Neural crest cell (in vitro differentiated cells): ENCODE measurements around the gene PSMB2. TPM values are rescaled to one million over a fixed set of nuclear protein-coding genes. Genes with fewer than 3 reads are reported as not detected.
A peak's percentile ranks its signal among the peaks of the same experiment; 100 is the strongest.

Source experiments
- DNase-seq: peaks from one replicate; pipeline ENCODE4 v3.0.0; 2021; ENCODE audit warnings: low read depth, mixed read lengths, low spot score
- H3K27ac Mint-ChIP-seq: one replicate; pipeline ENCODE4 v1.8.0; 2021; ENCODE audit warnings: mild to moderate bottlenecking, mixed read lengths; ENCODE audit not compliant: unreplicated experiment
- H3K27me3 Mint-ChIP-seq: 2 replicates; pipeline ENCODE4 v1.8.0; 2021; ENCODE audit warnings: low read depth, mild to moderate bottlenecking, mixed read lengths
- H3K36me3 Mint-ChIP-seq: 2 replicates; pipeline ENCODE4 v1.8.0; 2021; ENCODE audit warnings: low read depth, mild to moderate bottlenecking, mixed read lengths
- H3K4me1 Mint-ChIP-seq: 2 replicates; pipeline ENCODE4 v1.8.0; 2021; ENCODE audit warnings: mixed read lengths
- H3K4me3 Mint-ChIP-seq: one replicate; pipeline ENCODE4 v1.8.0; 2021; ENCODE audit warnings: mild to moderate bottlenecking, mixed read lengths
- H3K9me3 Mint-ChIP-seq: 2 replicates; pipeline ENCODE4 v1.8.0; 2021; ENCODE audit warnings: mixed read lengths
- CTCF ChIP-seq: fragments of 200-600 bp; sonication (generic); conservative IDR thresholded peaks from 2 replicates; pipeline ENCODE4 v1.5.0; 2021; ENCODE audit warnings: antibody characterized with exemption, mild to moderate bottlenecking
- total RNA-seq: library from RNA; stranded (reverse); gene quantifications from 2 replicates; pipeline ENCODE4 v1.2.1, GENCODE V29; 2021

The PSMB2 gene
- total RNA-seq, 1 donor from 2014 or later: 104 TPM

GRCh38 chr1:35595684-35596083, 45.6 kb downstream of the PSMB2 start:
- Mint-ChIP-seq H3K4me1 (peaks cover 15% of the 10 kb centered on the region), H3K27ac (no peak overlapping the region)
- DNase-seq: no peak

GRCh38 chr1:35594005-35594760, 47.1 kb downstream of the PSMB2 start:
- peaks cover 3% of the 10 kb centered on the region for H3K36me3 Mint-ChIP-seq
- no peaks in the 10 kb centered on the region for H3K27me3 Mint-ChIP-seq

More at GRCh38 chr1:35595684-35596083, 45.6 kb downstream of the PSMB2 start:
- Mint-ChIP-seq H3K9me3 (no peaks in the 10 kb centered on the region), H3K4me3 (no peak overlapping the region), H3K27me3 (no peaks in the 10 kb centered on the region), H3K36me3 (peaks cover 6% of the 10 kb centered on the region)
- TF ChIP-seq CTCF: no peak

GRCh38 chr1:35592991-35593769, 48.1 kb downstream of the PSMB2 start:
- Mint-ChIP-seq H3K9me3 (no peaks in the 10 kb centered on the region), H3K4me3 (no peak overlapping the region), H3K27ac (no peak overlapping the region), H3K4me1 (peaks cover 4% of the 10 kb centered on the region), H3K36me3 (peaks cover 3% of the 10 kb centered on the region), H3K27me3 (no peaks in the 10 kb centered on the region)
- TF ChIP-seq CTCF: no peak
- no peak for DNase-seq

More at GRCh38 chr1:35594005-35594760, 47.1 kb downstream of the PSMB2 start:
- no peaks in the 10 kb centered on the region for H3K9me3 Mint-ChIP-seq
- peaks cover 11% of the 10 kb centered on the region for H3K4me1 Mint-ChIP-seq
- no peak for TF ChIP-seq CTCF
- H3K4me3 Mint-ChIP-seq: no peak overlapping the region
- no peak for DNase-seq
- H3K27ac Mint-ChIP-seq: no peak overlapping the region

- Mint-ChIP-seq H3K27ac (peak overlapping the region; percentile 8), H3K4me1 (peaks cover 4% of the 10 kb centered on the region), H3K36me3 (peaks cover 3% of the 10 kb centered on the region), H3K4me3 (no peak overlapping the region), H3K9me3 (no peaks in the 10 kb centered on the region), H3K27me3 (no peaks in the 10 kb centered on the region)
- TF ChIP-seq CTCF: no peak
- DNase-seq: no peak
These were observed 50.1 kb downstream of the PSMB2 start for GRCh38 chr1:35591211-35591610.

- Mint-ChIP-seq H3K9me3 (no peaks in the 10 kb centered on the region), H3K36me3 (peaks cover 3% of the 10 kb centered on the region), H3K4me1 (peaks cover 4% of the 10 kb centered on the region), H3K4me3 (no peak overlapping the region), H3K27ac (no peak overlapping the region), H3K27me3 (no peaks in the 10 kb centered on the region)
- DNase-seq: no peak
- no peak for TF ChIP-seq CTCF
These were observed 50.8 kb downstream of the PSMB2 start for GRCh38 chr1:35590476-35591040.
